ENCODE data around the gene KDM8. TPM values are rescaled to one million over a fixed set of nuclear protein-coding genes. Genes with fewer than 3 reads are reported as not detected.

KDM8 gene
- total RNA-seq, result 12.5 and 14.4 TPM in 2 replicates
- long read RNA-seq, transcript KDM8-201 (8 exons, 2,462 nt), result major isoform, 25 of 31 reads
- long read RNA-seq, partial matches to known transcripts, result 4 of 31 reads
- long read RNA-seq, other reads (novel, unspliced or antisense), result 2 of 31 reads

- Mint-ChIP-seq H3K27me3 (no peaks in the 10 kb centered on the region), H3K36me3 (ENCODE audit: insufficient read depth) (no peaks in the 10 kb centered on the region)
These were observed at the start of gene KDM8 for GRCh38 chr16:27203507-27204311. KDM8 (plus strand) TSS chr16:27203526; CDS start chr16:27210124, 6,598 bp downstream.

DNA sequence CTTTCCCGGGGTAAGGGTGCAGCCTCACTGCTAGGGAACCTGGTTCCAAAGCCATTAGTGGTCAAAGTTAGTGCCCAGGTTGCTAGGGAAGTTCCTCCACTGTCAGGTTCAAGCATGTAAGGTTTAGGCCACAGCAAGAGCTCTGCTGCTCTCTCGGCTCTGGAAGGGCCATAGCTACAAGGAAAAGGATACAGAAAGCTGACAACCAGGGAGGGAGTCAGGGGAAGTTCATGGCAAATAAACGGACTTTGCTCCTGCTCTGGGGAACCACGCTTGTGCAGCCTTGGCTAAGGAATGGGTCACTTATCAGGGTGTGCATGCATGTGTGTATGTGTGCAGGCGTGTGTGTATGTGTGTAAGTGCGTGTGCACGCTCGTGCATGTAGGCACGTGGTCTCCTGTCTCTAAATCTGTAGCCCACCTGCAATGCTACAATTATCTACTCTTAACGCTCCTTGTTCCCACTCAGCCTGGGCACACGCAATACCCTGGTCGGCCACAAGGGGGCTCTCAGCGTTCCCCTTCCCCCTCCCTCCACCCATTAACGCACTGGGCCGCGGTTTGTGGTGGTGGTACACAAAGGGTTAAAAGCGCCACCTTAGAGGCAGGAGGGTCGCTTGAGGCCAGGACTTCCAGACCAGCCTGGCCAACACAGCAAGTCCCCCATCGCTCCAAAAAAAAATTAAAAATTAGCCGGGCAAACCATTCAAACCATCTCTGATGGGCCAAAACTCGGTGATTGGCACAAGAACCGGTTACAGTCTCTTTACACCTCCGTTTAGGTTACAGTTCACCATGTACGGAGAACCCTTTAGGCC, 48.4 kb upstream of the KDM8 start:
- Mint-ChIP-seq H3K27me3 (peaks cover 3% of the 10 kb centered on the region), H3K27ac (no peak overlapping the region), H3K36me3 (ENCODE audit: insufficient read depth) (no peaks in the 10 kb centered on the region), H3K4me1 (ENCODE audit: low read depth) (peaks cover 3% of the 10 kb centered on the region), H3K9me3 (ENCODE audit: low read depth) (no peaks in the 10 kb centered on the region), H3K4me3 (ENCODE audit: low read depth) (no peak overlapping the region)
- DNase-seq (ENCODE audit: low spot score, unreplicated experiment), result peak; percentile 50
- TF ChIP-seq, protein P1, sequence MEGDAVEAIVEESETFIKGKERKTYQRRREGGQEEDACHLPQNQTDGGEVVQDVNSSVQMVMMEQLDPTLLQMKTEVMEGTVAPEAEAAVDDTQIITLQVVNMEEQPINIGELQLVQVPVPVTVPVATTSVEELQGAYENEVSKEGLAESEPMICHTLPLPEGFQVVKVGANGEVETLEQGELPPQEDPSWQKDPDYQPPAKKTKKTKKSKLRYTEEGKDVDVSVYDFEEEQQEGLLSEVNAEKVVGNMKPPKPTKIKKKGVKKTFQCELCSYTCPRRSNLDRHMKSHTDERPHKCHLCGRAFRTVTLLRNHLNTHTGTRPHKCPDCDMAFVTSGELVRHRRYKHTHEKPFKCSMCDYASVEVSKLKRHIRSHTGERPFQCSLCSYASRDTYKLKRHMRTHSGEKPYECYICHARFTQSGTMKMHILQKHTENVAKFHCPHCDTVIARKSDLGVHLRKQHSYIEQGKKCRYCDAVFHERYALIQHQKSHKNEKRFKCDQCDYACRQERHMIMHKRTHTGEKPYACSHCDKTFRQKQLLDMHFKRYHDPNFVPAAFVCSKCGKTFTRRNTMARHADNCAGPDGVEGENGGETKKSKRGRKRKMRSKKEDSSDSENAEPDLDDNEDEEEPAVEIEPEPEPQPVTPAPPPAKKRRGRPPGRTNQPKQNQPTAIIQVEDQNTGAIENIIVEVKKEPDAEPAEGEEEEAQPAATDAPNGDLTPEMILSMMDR (IDR thresholded peaks at IDR 0.05; ENCODE audit: unreplicated experiment), result peak; percentile 98

More at GRCh38 chr16:27203507-27204311, at the start of gene KDM8:
- Mint-ChIP-seq H3K9me3 (ENCODE audit: low read depth) (peaks cover 3% of the 10 kb centered on the region), H3K4me1 (ENCODE audit: low read depth) (peaks cover 8% of the 10 kb centered on the region), H3K4me3 (ENCODE audit: low read depth) (peak within 1 kb of the TSS; percentile 98), H3K27ac (peak within 1 kb of the TSS; percentile 100)
- peak; percentile 98 for DNase-seq (ENCODE audit: low spot score, unreplicated experiment)
- TF ChIP-seq, protein P1 (IDR thresholded peaks at IDR 0.05; ENCODE audit: unreplicated experiment), result no peak

DNA sequence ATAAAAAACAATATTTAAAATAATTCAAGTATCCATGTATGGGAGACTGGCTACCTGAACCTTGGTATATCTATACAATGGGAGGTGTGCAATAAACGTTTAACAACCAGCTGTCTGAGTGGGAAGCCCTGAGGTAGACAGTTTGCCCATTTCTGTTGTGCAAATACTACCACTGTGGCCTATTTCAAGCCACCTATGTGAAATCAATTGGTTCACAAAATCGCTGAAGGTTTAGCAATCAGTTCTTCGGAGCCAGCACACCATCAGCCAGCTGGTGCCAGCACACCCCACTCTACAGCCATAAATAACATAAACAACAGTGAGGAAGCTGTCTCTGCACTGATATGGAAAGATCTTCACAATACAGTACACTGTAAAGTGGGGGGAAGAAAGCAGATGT, 46.7 kb upstream of the KDM8 start:
- no peak for DNase-seq (ENCODE audit: low spot score, unreplicated experiment)
- Mint-ChIP-seq H3K36me3 (ENCODE audit: insufficient read depth) (no peaks in the 10 kb centered on the region), H3K27me3 (peaks cover 3% of the 10 kb centered on the region), H3K9me3 (ENCODE audit: low read depth) (peaks cover 2% of the 10 kb centered on the region), H3K4me1 (ENCODE audit: low read depth) (peaks cover 3% of the 10 kb centered on the region), H3K27ac (no peak overlapping the region), H3K4me3 (ENCODE audit: low read depth) (no peak overlapping the region)
- TF ChIP-seq, protein P1 (IDR thresholded peaks at IDR 0.05; ENCODE audit: unreplicated experiment), result no peak

DNA sequence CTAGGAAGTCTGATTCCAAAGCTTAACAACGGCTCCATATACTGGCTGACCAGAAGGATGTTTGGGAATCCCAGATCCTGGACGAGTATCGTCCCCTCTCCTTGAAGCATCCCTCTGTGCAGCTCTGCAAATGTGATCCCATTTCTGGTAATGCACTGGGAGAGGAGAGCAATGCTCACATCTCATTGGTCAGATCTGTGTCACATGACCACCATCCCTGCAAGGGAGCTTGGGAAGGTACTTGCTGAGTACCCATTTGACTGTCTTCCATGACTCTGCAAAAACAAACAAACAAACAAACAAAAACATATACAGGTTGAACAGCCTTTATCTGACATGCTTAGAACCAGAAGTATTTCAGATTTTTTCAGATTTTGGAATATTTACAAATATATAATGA, 41.9 kb upstream of the KDM8 start:
- no peak for DNase-seq (ENCODE audit: low spot score, unreplicated experiment)
- peaks cover 2% of the 10 kb centered on the region for H3K9me3 Mint-ChIP-seq (ENCODE audit: low read depth)

More for the DNA sequence above, 41.9 kb upstream of the KDM8 start:
- TF ChIP-seq, protein P1 (IDR thresholded peaks at IDR 0.05; ENCODE audit: unreplicated experiment), result no peak
- H3K4me1 Mint-ChIP-seq (ENCODE audit: low read depth), result peaks cover 2% of the 10 kb centered on the region
- no peaks in the 10 kb centered on the region for H3K27me3 Mint-ChIP-seq
- no peak overlapping the region for H3K27ac Mint-ChIP-seq
- H3K4me3 Mint-ChIP-seq (ENCODE audit: low read depth), result no peak overlapping the region
- no peaks in the 10 kb centered on the region for H3K36me3 Mint-ChIP-seq (ENCODE audit: insufficient read depth)

Data from progenitor cell of endocrine pancreas (in vitro differentiated cells).